Measurements from ENCODE around the gene GNAQ. TPM values are rescaled to one million over a fixed set of nuclear protein-coding genes. Genes with fewer than 3 reads are reported as not detected.

The GNAQ gene
- polyA plus RNA-seq, 3 donors, result 8.3 to 51.0 (median 9.6) TPM

- H3K4me3 Mint-ChIP-seq, result no peak overlapping the region
Observed at GRCh38 chr9:77966718-77967117, 64.9 kb downstream of the GNAQ start.

GRCh38 chr9:77965445-77966123 is 66.0 kb downstream of the GNAQ start:
- 70% methylated on average over 1 of the region's 6 CpGs for WGBS (ENCODE audit: insufficient coverage)
- Histone ChIP-seq H3K9me3 (replicated peaks in 1 of 2; ENCODE audit: control insufficient read depth in 1 of 2, insufficient read depth in 1 of 2, low read length in 2 of 2) (no peaks in the 10 kb centered on the region), H3K4me3 (replicated peaks in 1 of 3; ENCODE audit: low read depth in 2 of 3, low read length in 3 of 3) (no peak overlapping the region), H3K4me1 (ENCODE audit: control insufficient read depth in 1 of 2, insufficient read depth in 2 of 2, low read length in 2 of 2) (no peaks in the 10 kb centered on the region), H3K27me3 (ENCODE audit: control insufficient read depth in 2 of 2, insufficient read depth in 2 of 2, low read length in 2 of 2) (no peaks in the 10 kb centered on the region), H3K27ac (ENCODE audit: low read depth in 1 of 2, low read length in 2 of 2) (peak overlapping the region in 1 of 2 donors; percentile 8), H3K9ac (ENCODE audit: insufficient read depth, low read length, poor library complexity, severe bottlenecking) (no peak overlapping the region), H4K20me1 (ENCODE audit: insufficient read depth, low read length) (peaks cover 100% of the 10 kb centered on the region), H2AFZ (ENCODE audit: insufficient read depth, low read depth, low read length, poor library complexity, severe bottlenecking) (no peak overlapping the region), H3K36me3 (replicated peaks in 1 of 2; ENCODE audit: control insufficient read depth in 1 of 2, insufficient read depth in 2 of 2, low read length in 2 of 2) (peaks cover 0 to 12% of the 10 kb centered on the region in 2 donors), H3K4me2 (replicated peaks; ENCODE audit: extremely low read depth, low read length, poor library complexity, severe bottlenecking) (no peak overlapping the region), H3K79me2 (ENCODE audit: insufficient read depth, low read length) (peaks cover 100% of the 10 kb centered on the region)
- Mint-ChIP-seq H3K27ac (peak overlapping the region in 5 of 7 donors; percentile 3 to 74 (median 66)), H3K4me3 (no peak overlapping the region), H3K4me1 (peaks cover 54% of the 10 kb centered on the region), H3K9me3 (no peaks in the 10 kb centered on the region), H3K27me3 (ENCODE audit: low read depth in 3 of 3) (no peaks in the 10 kb centered on the region), H3K36me3 (peaks cover 14 to 25% of the 10 kb centered on the region in 2 donors)
- intact Hi-C loops (cut with micrococcal nuclease), result no loop called here
- no peak for TF ChIP-seq CTCF (IDR thresholded peaks at IDR 0.05)
- DNase-seq, result no peak

More at GRCh38 chr9:77966718-77967117, 64.9 kb downstream of the GNAQ start:
- no peak for DNase-seq
- TF ChIP-seq CTCF (IDR thresholded peaks at IDR 0.05), result no peak
- H3K36me3 ChIP-seq (replicated peaks in 1 of 2; ENCODE audit: control insufficient read depth in 1 of 2, insufficient read depth in 2 of 2, low read length in 2 of 2), result peaks cover 0 to 12% of the 10 kb centered on the region in 2 donors
- 93% methylated on average over 5 of the region's 8 CpGs for WGBS (ENCODE audit: insufficient coverage)
- H3K4me1 ChIP-seq (ENCODE audit: control insufficient read depth in 1 of 2, insufficient read depth in 2 of 2, low read length in 2 of 2), result no peaks in the 10 kb centered on the region
- peaks cover 17 to 32% of the 10 kb centered on the region in 2 donors for H3K36me3 Mint-ChIP-seq
- H3K27me3 Mint-ChIP-seq (ENCODE audit: low read depth in 3 of 3), result no peaks in the 10 kb centered on the region
- no peaks in the 10 kb centered on the region for H3K9me3 Mint-ChIP-seq
- H3K4me3 ChIP-seq (replicated peaks in 1 of 3; ENCODE audit: low read depth in 2 of 3, low read length in 3 of 3), result no peak overlapping the region
- no peaks in the 10 kb centered on the region for H3K27me3 ChIP-seq (ENCODE audit: control insufficient read depth in 2 of 2, insufficient read depth in 2 of 2, low read length in 2 of 2)
- H3K79me2 ChIP-seq (ENCODE audit: insufficient read depth, low read length), result peaks cover 100% of the 10 kb centered on the region
- H3K27ac ChIP-seq (ENCODE audit: low read depth in 1 of 2, low read length in 2 of 2), result peak overlapping the region in 1 of 2 donors; percentile 44
- peak overlapping the region in 5 of 7 donors; percentile 7 to 77 (median 67) for H3K27ac Mint-ChIP-seq
- no peaks in the 10 kb centered on the region for H3K9me3 ChIP-seq (replicated peaks in 1 of 2; ENCODE audit: control insufficient read depth in 1 of 2, insufficient read depth in 1 of 2, low read length in 2 of 2)
- H4K20me1 ChIP-seq (ENCODE audit: insufficient read depth, low read length), result peaks cover 100% of the 10 kb centered on the region
- H3K4me1 Mint-ChIP-seq, result peaks cover 56% of the 10 kb centered on the region
- H2AFZ ChIP-seq (ENCODE audit: insufficient read depth, low read depth, low read length, poor library complexity, severe bottlenecking), result no peak overlapping the region
- H3K9ac ChIP-seq (ENCODE audit: insufficient read depth, low read length, poor library complexity, severe bottlenecking), result no peak overlapping the region
- H3K4me2 ChIP-seq (replicated peaks; ENCODE audit: extremely low read depth, low read length, poor library complexity, severe bottlenecking), result no peak overlapping the region
- intact Hi-C loops (cut with micrococcal nuclease), result no loop called here

Data from CD14-positive monocyte (primary cell).